HG03103 (cell line): ENCODE data around the gene DIP2C.
"Not testable (repeated sequence)": the region's sequence is repeated elsewhere in the genome, so short reads cannot be mapped to it uniquely, and the experiment has no call there.

Source experiments
- ATAC-seq: cut with Tn5 transposase; IDR thresholded peaks from one replicate; pipeline ENCODE4 v1.9.1; 2021; ENCODE audit warnings: low read depth; ENCODE audit not compliant: unreplicated experiment

DIP2C gene

DNA sequence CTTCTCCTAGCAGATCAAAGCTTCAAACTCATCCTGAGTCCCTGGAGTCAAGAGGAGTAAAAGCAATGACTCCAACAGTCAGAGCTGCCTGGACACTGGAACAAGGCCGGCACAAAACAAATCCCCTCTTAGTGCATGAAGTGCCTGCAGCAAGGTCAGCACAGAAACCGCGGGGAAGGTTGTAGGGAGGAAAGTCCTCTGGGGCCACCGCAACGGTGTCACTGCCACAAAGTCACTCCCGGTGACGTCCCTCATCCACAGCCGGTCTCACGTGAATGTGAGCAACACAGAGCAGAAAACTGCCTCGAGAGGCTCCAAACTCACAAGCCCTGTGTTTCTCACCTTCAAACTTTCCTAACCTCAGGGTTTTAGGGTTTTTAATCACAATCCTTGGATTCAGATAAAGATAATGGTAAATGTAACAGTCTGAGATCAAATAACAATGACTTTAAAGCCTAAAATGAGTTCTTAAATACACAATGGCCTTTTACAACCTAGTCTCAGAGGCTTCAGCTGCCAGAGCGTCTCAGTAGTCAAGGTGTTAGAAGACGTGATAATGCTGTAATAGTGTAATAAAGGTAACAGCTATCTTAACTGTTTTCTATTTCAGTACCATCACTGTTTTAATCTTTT is 279.9 kb downstream of the DIP2C start:
- no peak for ATAC-seq

DNA sequence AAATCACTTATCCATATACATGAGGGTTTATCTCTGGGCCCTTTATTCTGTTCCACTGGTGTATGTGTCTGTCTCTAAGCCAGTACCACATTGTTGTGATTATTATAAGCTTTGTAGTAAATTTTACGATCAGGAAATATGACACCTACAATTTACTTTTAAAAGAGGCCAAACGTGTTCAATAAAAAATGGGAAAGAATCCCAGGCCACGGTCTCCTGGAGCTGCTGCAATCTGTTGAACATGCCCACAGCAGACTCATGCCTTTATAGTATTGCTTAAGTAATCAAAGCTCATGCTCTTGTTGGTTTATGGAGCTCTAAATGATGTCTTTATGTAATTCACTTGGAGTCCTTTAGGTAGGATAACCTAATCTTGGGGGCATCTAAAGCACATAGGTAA is 281.2 kb downstream of the DIP2C start:
- ATAC-seq: no peak

DNA sequence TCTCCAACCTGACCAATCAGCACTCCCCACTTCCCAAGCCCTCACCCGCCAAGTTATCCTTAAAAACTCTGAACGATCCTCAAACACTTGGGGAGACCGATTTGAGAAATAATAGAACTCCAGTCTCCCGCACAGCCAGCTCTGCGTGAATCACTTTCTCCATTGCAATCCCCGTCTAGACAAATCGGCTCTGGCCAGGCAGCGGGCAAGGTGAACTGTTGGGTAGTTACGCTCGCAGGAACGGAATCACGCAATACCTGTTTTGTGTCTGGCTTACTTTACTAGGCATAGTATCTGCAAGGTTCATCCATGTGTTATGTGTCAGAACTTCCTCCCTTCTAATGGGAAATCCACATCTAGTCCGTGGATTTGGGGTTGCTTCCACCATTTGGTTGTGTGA is 282.5 kb downstream of the DIP2C start:
- ATAC-seq: no peak

DNA sequence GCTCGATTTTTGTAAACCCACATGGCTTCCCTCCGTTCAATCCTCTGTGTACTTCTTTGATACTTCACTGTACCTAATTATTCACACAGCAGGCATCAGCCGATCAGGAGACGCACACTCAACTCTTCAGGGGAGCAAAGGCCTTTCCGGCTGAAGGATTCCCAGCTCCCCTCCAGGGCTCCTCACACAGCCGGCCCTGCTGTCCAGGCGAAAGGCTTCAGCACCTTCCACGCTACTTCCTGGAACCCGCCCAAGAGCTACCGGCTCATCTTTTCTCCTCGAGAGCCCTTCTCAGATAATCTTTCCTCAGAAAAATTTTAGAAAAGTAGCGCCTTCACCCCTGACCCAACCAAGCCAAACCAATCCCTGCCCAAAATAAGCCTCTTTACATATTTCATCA is 283.8 kb downstream of the DIP2C start:
- no peak for ATAC-seq

DNA sequence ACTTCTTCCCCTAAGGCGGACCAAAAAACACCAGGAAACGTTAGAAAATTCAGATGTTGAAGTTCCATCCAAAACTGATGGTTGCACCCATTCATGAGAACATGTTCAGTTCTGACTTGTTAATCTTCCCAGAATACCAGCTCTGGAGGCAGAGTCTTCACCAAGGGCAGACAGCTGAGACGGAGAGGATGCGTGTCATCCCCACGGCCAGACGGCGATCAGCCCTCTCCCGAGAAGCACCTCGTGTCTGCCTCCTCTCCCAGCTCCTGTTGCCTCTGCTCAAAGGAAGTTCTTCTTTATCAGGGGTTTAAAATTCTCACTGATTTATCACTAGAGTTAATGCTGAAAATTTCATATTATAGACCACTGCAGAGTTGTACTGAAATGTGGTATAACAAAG is 284.5 kb downstream of the DIP2C start:
- no peak for ATAC-seq

GRCh38 chr10:404346-404745 is 285.1 kb downstream of the DIP2C start:
- no peak for ATAC-seq

DNA sequence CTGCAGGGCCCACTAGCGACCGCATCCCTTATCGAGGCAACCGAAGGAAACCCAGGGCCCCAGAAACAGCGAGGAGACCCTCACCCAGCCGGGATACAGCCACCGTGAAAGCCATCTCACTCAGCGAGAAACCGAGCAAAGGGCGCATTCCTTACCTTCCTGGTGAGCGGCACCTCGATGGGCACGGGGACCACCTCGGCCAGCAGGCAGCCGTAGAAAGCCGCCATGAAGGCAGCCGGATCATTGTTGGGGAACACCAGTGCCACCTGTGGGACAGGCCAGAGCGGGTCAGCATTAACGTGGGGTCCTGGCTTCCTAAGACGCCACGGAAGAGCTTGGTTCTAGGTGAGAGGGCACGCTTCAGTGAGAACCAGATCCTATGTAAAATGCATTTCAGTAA is 290.5 kb downstream of the DIP2C start:
- ATAC-seq: no peak

DNA sequence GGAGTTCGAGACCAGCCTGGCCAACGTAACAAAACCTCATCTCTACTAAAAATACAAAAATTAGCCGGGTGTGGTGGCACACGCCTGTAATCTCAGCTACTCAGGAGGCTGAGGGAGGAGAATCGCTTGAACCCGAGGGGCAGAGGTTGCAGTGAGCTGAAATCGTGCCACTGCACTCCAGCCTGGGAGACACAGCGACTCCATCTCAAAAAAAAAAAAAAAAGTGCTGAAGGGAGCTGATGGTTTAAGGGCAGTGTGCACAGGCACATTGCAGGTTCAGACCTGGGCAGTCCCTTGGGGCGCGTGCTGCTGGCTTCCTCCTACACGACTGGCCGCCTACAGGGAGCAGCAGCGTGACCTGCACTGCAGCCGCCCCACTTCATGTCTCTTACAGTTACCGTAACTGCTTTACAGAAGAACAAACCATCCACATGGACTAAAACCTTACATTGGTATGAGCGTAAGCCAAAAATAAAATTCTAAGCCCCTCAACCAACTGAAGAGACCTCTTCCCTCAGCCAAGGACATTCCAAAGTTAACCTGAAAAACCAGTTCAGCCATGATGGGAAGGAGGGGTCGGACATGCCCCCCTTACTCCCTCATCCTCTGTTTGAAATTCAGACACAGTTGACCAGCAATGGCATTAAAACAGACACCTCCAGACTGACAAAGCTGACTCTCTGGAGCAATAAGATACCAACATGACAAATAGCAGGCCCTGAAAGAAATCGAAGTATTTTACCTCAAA is 292.0 kb downstream of the DIP2C start:
- ATAC-seq: no peak

DNA sequence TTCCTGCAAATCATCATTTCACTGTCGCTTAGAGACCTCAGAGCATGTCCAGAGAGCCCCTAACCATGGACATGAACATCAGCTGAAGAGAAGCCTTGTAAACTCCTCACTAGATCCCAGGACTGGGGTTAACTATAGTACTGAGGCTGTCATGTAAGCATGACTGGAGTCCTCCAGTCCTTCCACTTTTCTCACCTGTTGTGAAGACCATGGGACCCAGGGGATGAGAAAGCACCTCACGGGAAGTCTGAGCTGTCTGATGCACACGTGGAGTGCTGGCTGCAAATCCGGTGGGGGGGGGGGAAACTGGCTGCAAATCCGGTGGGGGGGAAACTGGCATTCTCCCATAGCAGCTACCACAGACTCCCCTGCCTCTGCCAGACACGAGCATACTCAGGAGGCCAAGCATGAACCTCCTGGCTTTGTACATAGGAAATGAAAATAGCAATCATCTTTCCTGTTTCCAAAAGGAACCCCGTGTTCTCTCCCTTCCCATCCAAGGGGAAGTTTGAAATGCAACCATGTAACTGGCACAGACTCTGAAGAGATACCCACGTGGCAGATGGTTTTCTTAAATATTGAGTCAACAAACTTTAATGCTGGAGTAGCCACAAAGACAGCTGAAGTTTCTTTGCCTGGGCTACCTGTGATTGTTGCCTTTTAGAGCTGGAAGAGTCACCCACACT is 292.8 kb downstream of the DIP2C start:
- no peak for ATAC-seq

- ATAC-seq: no peak
These were observed 293.4 kb downstream of the DIP2C start for GRCh38 chr10:396107-396506.

DNA sequence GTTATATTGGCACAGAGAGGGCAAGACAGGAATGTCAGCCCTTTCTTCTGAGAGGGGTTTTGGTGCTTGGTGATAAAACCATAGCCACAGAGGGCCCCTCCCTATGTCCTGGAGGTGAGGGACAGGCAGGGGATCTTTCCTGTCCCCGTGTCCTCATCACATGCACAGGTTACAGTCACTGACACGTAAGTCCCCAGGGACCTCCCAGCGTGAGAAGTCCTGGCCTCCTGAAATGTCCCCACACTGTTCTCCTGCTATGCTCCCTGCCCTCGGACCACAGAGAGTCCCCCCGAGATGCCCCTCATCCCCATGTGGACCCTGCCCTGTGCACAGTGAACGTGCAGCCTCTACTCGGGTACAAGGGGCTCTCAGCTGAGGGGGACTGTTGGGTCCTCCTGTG is 293.8 kb downstream of the DIP2C start:
- no peak for ATAC-seq

- not testable (repeated sequence) for ATAC-seq
These were observed 294.9 kb downstream of the DIP2C start for GRCh38 chr10:394439-395101.

GRCh38 chr10:393787-394438 is 295.6 kb downstream of the DIP2C start:
- ATAC-seq: no peak

DNA sequence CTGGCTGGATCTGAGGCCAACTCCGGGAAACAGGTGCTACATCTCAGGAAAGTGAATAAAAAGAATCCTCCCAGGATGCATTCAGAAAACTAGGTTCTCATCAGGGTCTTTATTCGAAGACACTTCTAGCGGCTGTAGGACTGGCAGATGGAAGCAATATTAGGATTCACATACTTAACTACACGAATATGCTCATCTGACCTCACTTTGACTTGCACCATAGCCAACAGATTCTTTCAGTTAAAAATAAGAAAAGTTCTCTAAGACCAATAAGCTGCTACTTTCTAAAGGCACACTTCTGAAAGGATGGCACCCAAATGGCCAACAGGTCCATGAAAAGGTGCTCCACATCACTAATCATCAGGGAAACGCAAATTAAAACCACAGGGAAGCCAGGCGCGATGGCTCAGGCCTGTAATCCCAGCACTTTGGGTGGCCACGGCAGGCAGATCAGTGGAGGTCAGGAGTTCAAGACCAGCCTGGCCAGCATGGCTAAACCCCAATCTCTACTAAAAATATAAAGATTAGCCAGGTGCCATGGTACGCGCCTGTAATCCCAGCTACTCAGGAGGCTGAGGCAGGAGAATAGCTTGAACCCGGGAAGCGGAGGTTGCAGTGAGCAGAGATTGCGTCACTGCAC is 296.2 kb downstream of the DIP2C start:
- ATAC-seq: no peak

DNA sequence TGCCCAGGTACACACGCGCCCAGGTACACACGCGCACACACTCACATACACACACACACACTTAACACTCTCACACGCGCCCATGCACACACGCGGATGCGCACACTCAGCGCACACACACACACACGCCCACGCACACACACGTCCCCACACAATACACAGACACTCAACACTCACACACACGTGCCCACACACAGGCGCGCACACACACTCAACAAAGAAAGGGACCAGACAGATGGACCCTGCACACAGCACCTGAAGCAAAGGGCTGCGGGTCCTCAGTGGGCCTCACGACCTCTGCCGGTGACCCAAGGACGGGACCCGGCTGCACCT is 296.8 kb downstream of the DIP2C start:
- no peak for ATAC-seq

GRCh38 chr10:391847-392704 is 297.4 kb downstream of the DIP2C start:
- no peak for ATAC-seq

DNA sequence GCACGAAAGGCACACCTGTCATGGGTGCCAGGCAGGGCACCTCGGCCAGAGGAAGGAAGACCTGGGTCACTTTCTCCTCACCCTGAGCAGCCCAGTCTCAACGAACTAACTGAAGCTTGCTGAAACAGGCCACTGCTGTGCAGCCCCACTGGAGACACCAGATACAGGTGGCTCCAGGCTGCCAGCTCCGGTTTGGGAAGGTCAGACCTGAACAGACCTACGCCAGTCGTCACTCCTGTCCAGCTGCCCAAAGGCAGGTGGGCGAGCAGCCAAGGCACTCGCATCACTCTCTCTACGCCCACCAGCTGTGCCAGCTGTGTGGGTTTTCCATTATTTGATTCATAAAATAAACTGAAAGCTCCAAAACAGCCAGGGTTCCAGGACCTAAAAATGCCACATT is 298.2 kb downstream of the DIP2C start:
- no peak for ATAC-seq

GRCh38 chr10:390449-391100 is 298.9 kb downstream of the DIP2C start:
- ATAC-seq: no peak

GRCh38 chr10:389836-390448 is 299.5 kb downstream of the DIP2C start:
- ATAC-seq: no peak
